Measurements from ENCODE around the gene MYO6. TPM values are rescaled to one million over a fixed set of nuclear protein-coding genes. Genes with fewer than 3 reads are reported as not detected.
"Not testable (repeated sequence)": the region's sequence is repeated elsewhere in the genome, so short reads cannot be mapped to it uniquely, and the experiment has no call there.

The MYO6 gene
- total RNA-seq (1 to 10 TPM; 1.5 to 1.8 TPM), polyA plus RNA-seq (1 to 10 TPM in 1 of 3 donors, under 1 TPM in 2; 0.91 to 5.6 (median 0.97) TPM), total RNA-seq (1.9 to 5.2 (median 3.4) reads per million in 6 experiments)

DNA sequence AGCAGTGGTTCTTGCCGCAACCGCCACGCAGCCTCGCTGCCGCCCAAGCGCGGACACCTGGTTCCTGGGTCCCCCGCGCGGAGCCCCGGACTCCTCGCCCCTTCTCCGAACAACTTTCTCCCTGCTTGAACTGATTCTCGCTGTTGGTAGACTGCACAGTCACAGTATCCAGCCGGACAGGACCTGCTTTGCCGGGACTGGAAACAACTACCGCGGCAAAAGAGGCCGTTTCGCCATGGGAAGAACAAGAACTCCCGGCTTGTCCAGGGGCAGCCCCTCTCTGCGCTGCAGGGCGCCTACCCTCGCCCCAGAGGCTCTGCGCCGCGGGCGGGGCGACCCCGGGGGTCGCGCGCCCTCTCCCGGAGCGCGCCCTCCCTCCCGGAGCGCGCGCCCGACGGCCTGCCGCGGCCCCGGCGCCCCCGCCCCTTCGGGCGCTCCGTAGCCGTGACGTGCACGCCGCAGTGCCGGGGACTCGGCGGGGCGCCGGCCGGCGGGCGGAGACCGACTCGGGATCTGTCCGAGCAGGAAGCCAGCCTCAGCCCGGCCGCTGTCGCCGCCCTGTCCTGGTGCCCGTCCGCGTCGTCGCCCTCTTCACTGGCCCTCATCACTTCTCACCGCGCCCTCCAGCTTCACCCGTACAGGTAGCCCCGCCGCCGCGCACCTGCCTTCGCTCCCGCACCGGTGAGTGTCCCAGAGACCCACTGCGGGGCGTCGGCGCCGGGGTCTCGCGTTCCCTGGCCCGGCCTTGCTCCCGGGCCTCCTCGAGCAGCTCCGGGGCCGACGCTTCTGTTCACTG, at the start of gene MYO6:
Gene MYO6 (plus strand): TSS at position 497 of the 796 bp plus-strand sequence. CDS start 68,309 bp downstream, outside the sequence.
- Mint-ChIP-seq H3K36me3 (peaks cover 0 to 4% (median 0%) of the 10 kb centered on the region in 3 donors), H3K4me3 (peak within 1 kb of the TSS; percentile 87 to 97 (median 92)), H3K27me3 (peaks cover 14 to 48% (median 35%) of the 10 kb centered on the region in 5 donors), H3K4me1 (peaks cover 3 to 20% (median 11%) of the 10 kb centered on the region in 4 donors), H3K27ac (peak within 1 kb of the TSS in 7 of 10 donors; percentile 64 to 89 (median 81)), H3K9me3 (no peaks in the 10 kb centered on the region)
- ATAC-seq (peak; percentile 73 to 80), DNase-seq (peak; percentile 4 to 65 (median 39))
- POLR2A ChIA-PET = interaction anchor here (0.6 kb wide), 1 partner anchor 522 kb away, joined by 5 read pairs; no protein-coding TSS in a partner anchor

DNA sequence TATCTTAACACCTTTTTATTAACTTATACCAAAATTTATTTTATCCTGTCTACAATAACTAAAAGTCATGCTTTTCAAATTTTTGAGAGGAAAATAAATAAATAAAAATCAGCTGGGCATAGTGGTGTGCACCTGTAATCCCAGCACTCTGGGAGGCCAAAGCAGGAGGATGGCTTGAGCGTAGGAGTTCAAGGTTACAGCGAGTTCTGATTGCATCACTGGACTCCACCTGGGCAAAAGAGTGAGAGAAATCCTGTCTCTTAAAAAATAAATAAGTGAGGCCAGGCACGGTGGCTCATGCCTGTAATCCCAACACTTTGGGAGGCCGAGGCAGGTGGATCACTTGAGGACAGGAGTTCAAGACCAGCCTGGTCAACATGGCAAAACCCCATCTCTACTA, 40.7 kb upstream of the MYO6 start:
- DNase-seq, POLR2A ChIA-PET, ATAC-seq, H3K4me1 Mint-ChIP-seq, H3K9me3 Mint-ChIP-seq, H3K27me3 Mint-ChIP-seq, H3K4me3 Mint-ChIP-seq: not testable (repeated sequence)
- peak overlapping the region in 1 of 10 donors; percentile 34 for H3K27ac Mint-ChIP-seq
- H3K36me3 Mint-ChIP-seq = peaks cover 0 to 71% (median 30%) of the 10 kb centered on the region in 3 donors

DNA sequence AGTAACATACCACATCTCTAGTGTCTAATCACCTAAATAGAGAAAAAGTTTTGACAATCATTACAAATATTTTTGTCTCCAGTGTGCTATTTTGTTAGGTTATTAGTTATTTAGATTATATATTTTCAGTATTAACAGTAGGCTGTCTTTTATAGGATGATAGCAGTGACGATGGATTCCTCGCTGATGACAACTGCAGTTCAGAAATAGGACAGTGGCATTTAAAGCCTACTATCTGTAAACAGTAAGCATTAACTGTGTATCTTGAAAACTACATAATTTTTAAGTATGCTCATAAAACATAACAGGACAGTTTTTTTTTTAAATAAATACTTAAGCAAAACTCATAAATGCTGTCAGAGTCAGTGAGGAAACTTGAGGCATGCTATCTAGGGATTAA, 37.9 kb upstream of the MYO6 start:
- POLR2A ChIA-PET = no interaction called here
- Mint-ChIP-seq H3K27ac (no peak overlapping the region), H3K36me3 (peaks cover 12 to 72% (median 37%) of the 10 kb centered on the region in 3 donors), H3K9me3 (no peaks in the 10 kb centered on the region), H3K27me3 (no peaks in the 10 kb centered on the region), H3K4me1 (peaks cover 0 to 4% (median 0%) of the 10 kb centered on the region in 4 donors), H3K4me3 (no peak overlapping the region)
- ATAC-seq (no peak), DNase-seq (no peak)

DNA sequence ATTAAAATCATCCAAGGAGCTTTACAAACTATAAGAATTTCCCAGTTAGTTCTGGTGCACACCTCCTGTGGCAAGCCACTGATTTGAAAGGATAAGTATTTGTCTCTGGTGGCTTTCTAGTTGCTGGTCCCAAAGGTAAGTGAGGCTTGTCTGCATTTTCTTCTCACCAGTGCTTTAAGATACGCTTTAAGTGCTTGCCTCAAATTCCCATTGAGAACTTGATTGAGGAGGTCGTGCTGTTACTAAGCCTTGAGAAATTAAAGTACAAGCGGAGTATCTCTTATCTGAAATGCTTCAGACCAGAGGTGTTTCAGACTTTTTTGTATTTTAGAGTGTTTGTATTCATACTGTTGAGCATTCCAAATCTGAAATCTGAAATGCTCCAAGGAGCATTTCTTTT, 29.9 kb upstream of the MYO6 start:
- no peak for DNase-seq
- no peaks in the 10 kb centered on the region for H3K4me1 Mint-ChIP-seq
- no peaks in the 10 kb centered on the region for H3K27me3 Mint-ChIP-seq
- POLR2A ChIA-PET = no interaction called here
- no peak overlapping the region for H3K4me3 Mint-ChIP-seq
- peaks cover 9 to 17% (median 14%) of the 10 kb centered on the region in 3 donors for H3K36me3 Mint-ChIP-seq
- no peak for ATAC-seq
- no peaks in the 10 kb centered on the region for H3K9me3 Mint-ChIP-seq
- no peak overlapping the region for H3K27ac Mint-ChIP-seq

DNA sequence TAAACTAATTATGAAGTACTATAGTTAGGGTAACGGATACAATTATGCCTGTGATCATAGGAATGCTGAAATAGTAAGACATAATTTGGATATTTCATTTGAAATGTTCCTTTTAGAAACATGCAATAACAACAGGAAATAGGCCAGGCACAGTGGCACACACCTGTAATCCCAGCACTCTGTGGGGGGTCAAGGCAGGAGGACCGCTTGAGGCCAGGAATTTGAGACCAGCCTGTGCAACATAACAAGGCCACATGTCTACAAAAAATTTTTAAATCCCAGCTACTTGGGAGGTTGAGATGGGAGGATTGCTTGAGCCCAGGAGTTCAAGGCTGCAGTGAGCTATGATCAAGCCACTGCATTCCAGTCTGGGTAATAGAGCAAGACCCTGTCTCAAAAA, 25.7 kb upstream of the MYO6 start:
- H3K36me3 Mint-ChIP-seq = no peaks in the 10 kb centered on the region
- H3K4me1 Mint-ChIP-seq = no peaks in the 10 kb centered on the region
- H3K27me3 Mint-ChIP-seq = no peaks in the 10 kb centered on the region
- H3K27ac Mint-ChIP-seq = no peak overlapping the region
- DNase-seq = no peak
- no peak overlapping the region for H3K4me3 Mint-ChIP-seq
- no peaks in the 10 kb centered on the region for H3K9me3 Mint-ChIP-seq
- no peak for ATAC-seq
- POLR2A ChIA-PET = no interaction called here

DNA sequence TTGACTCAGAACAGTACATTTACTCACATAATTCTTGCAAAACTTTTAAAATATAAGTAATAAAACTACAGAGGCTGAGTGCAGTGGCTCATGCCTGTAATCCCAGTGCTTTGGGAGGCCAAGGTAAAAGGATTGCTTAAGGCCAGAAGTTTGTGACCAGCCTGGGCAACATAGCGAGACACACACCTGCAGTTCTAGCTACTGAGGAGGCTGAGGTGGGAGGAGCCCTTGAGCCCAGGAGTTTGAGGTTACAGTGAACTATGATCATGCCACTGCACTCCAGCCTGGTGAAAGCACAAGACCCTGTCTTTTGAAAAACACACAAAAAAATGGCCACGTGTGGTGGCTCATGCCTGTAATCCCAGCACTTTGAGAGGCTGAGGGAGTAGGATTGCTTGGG, 21.8 kb upstream of the MYO6 start:
- H3K4me1 Mint-ChIP-seq = no peaks in the 10 kb centered on the region
- peaks cover 0 to 6% (median 0%) of the 10 kb centered on the region in 5 donors for H3K27me3 Mint-ChIP-seq
- H3K27ac Mint-ChIP-seq = no peak overlapping the region
- H3K9me3 Mint-ChIP-seq = no peaks in the 10 kb centered on the region
- DNase-seq (no peak), ATAC-seq (no peak)
- no peaks in the 10 kb centered on the region for H3K36me3 Mint-ChIP-seq
- POLR2A ChIA-PET = no interaction called here
- H3K4me3 Mint-ChIP-seq = no peak overlapping the region

DNA sequence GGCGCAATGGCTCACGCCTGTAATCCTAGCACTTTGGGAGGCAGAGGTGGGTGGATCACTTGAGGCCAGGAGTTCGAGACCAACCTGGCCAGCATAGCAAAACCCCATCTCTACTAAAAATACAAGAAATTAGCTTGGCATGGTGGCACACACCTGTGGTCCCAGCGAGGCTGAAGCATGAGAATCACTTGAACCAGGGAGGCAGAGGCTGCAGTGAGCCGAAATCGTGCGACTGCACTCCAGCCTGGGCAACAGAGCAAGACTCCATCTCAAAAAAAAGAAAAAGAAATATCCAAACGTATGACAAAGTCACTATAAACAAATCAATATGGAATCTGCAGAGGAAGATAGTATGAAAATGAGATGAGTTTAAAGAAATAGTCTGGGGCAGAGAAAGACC, 18.0 kb upstream of the MYO6 start:
- ATAC-seq, DNase-seq, POLR2A ChIA-PET, H3K4me3 Mint-ChIP-seq, H3K36me3 Mint-ChIP-seq, H3K27ac Mint-ChIP-seq, H3K4me1 Mint-ChIP-seq, H3K9me3 Mint-ChIP-seq: not testable (repeated sequence)
- peaks cover 0 to 11% (median 8%) of the 10 kb centered on the region in 5 donors for H3K27me3 Mint-ChIP-seq

DNA sequence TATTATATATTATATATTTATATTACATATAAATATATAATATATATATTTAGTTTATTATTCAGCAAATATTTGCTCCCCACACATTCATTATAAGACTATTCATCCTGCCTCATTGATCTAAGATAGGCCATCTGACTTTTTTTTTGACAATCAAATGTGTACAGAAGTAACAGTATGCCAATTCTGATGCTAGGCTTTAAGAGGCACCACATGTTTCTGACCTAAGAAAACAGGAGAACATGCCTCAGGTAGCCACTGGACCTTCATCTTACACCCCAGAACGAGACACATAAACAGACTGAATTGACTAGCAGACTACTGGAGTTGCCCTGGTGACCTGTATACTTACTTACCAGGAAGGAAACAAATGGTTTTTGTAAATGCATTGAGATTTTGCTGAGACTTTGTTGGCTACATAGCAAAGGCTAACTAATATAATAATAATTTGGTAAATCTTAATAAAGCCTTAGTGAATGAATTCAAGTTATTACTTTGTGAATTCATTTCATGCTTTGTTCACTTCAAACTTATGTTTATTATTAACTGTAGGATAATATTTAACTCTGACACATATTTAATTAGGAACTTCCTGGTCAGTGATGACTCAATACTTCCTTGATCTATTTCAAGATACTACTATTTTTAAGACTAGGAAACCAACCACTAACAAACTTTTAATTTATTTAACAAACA, 13.4 kb upstream of the MYO6 start:
- Mint-ChIP-seq H3K4me3 (no peak overlapping the region), H3K4me1 (no peaks in the 10 kb centered on the region), H3K27ac (no peak overlapping the region), H3K9me3 (peaks cover 0 to 2% (median 0%) of the 10 kb centered on the region in 9 donors), H3K36me3 (no peaks in the 10 kb centered on the region), H3K27me3 (peaks cover 3 to 19% (median 8%) of the 10 kb centered on the region in 5 donors)
- DNase-seq (no peak), ATAC-seq (no peak)
- POLR2A ChIA-PET = no interaction called here

DNA sequence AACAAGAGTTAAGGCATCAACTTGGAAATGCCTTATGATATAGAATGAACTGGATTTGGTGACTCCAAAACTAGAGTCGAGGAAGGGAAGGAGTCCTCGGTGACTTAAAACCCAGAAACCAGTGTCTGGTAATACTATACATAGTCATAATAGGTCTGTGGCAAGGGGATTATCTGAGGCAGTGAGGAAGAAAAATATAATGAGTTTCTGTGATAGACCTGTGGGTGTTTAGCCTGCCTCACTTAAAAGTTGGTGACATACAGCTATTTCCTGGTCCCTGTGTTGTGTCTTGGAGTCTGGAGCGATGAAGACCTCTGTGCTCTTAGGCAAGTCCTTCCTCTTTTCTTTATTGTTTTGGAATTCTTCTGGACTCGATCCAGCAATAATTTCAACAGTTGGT, 5.1 kb upstream of the MYO6 start:
- peaks cover 0 to 2% (median 0%) of the 10 kb centered on the region in 9 donors for H3K9me3 Mint-ChIP-seq
- POLR2A ChIA-PET = no interaction called here
- DNase-seq (no peak), ATAC-seq (no peak)
- H3K27ac Mint-ChIP-seq = no peak overlapping the region
- H3K36me3 Mint-ChIP-seq = no peaks in the 10 kb centered on the region
- no peak overlapping the region for H3K4me3 Mint-ChIP-seq
- peaks cover 17 to 45% (median 24%) of the 10 kb centered on the region in 5 donors for H3K27me3 Mint-ChIP-seq
- peaks cover 0 to 11% (median 5%) of the 10 kb centered on the region in 4 donors for H3K4me1 Mint-ChIP-seq

DNA sequence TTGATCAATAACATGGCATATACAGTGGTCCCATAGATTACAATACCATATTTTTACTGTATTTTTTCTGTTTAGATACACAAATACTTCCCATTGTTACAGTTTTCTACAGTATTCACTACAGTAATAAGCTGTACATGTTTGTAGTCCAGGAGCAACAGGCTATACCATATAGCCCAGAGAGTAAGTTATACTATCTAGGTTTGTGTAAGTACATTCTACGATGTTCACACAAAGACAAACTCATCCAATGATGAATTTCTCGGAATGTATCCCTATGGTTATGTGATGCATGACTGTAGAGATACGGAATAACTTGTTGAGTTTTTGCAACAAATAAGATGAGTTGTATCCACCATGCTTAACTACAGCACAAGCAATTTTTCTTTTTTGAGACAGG, 3.6 kb upstream of the MYO6 start:
- Mint-ChIP-seq H3K9me3 (no peaks in the 10 kb centered on the region), H3K4me3 (no peak overlapping the region), H3K27ac (no peak overlapping the region), H3K27me3 (peaks cover 15 to 42% (median 33%) of the 10 kb centered on the region in 5 donors), H3K36me3 (peaks cover 0 to 4% (median 0%) of the 10 kb centered on the region in 3 donors), H3K4me1 (peaks cover 3 to 20% (median 11%) of the 10 kb centered on the region in 4 donors)
- POLR2A ChIA-PET = no interaction called here
- no peak for ATAC-seq
- DNase-seq = no peak

DNA sequence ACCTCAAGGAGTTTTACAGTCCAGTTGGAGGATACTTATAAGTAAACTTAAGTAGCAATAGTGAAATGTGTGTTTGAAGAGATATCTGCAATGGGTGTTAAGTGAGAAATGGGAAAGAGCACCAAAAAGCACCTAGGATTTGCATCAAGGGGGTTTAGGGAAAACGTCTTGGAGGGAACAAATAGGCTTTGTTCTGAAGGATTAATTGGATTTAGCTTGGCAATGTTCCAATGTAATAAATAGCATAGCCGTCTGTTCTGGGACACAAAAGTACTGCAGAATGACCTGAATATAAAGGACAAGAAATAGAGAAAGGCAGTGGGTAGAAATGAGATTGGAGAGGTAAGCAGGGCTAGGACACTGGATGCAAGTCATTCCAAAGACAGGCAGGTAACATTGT, 2.8 kb upstream of the MYO6 start:
- no peaks in the 10 kb centered on the region for H3K9me3 Mint-ChIP-seq
- no peak for ATAC-seq
- peaks cover 0 to 4% (median 0%) of the 10 kb centered on the region in 3 donors for H3K36me3 Mint-ChIP-seq
- peaks cover 3 to 20% (median 11%) of the 10 kb centered on the region in 4 donors for H3K4me1 Mint-ChIP-seq
- no peak overlapping the region for H3K27ac Mint-ChIP-seq
- peaks cover 19 to 47% (median 41%) of the 10 kb centered on the region in 5 donors for H3K27me3 Mint-ChIP-seq
- POLR2A ChIA-PET = no interaction called here
- no peak overlapping the region for H3K4me3 Mint-ChIP-seq
- DNase-seq = no peak

DNA sequence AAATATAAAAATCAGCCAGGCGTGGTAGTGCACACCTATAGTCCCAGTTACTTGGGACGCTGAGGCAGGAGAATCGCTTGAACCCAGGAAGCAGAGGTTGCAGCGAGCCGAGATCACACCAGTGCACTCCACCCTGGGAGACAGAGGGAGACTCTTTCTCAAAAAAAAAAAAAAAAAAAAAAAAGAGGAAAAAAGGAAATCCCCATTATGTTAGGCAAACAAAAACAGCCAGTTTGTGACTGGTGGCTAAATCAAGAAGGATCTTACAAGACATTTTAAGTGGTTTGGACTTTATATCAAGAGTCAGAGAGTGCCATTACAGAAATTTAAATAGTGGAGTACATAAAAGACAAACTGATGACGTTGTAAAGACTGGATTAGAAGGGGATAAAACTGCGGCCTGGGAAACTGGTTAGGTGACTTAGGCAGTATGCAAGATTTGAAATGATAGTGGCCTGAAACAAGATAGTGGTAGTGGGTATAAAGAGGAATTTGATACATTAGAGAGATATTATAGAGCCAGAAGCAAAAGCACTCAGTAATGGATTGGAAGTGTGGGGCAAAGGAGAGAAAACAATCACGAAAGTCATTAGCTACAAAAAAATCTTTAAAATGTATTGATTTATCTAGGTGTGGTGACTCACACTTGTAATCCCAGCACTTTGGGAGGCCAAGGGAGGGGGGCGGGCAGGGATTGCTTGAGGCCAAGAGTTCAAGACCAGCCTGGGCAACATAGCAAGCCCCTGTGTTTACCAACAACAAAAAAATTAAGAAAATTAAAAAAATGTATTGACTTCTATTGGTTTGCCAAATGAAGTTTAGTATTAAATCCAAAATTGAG, 1.7 kb upstream of the MYO6 start:
- no peaks in the 10 kb centered on the region for H3K9me3 Mint-ChIP-seq
- ATAC-seq = no peak
- H3K36me3 Mint-ChIP-seq = peaks cover 0 to 4% (median 0%) of the 10 kb centered on the region in 3 donors
- H3K27me3 Mint-ChIP-seq = peaks cover 15 to 44% (median 39%) of the 10 kb centered on the region in 5 donors
- peak overlapping the region in 5 of 10 donors; percentile 1 to 50 (median 35) for H3K4me3 Mint-ChIP-seq
- H3K4me1 Mint-ChIP-seq = peaks cover 3 to 20% (median 11%) of the 10 kb centered on the region in 4 donors
- POLR2A ChIA-PET = no interaction called here
- DNase-seq = no peak
- H3K27ac Mint-ChIP-seq = no peak overlapping the region

Data from naive thymus-derived CD8-positive, alpha-beta T cell (primary cell).